Stimulated activated naive CD8-positive, alpha-beta T cell treated with anti-CD3 and anti-CD28 coated beads, Interleukin-15, Interleukin-2, amounts not matched to agents 100 U/mL and 50 U/mL, for 24 hours (primary cell): ENCODE data around the gene TMEM63A.
"Not testable (repeated sequence)": the region's sequence is repeated elsewhere in the genome, so short reads cannot be mapped to it uniquely, and the experiment has no call there.

ENCODE experiments used
- ATAC-seq: fragments of 150-1000 bp; cut with Tn5 transposase; one replicate; pipeline ENCODE4 v1.10.0; 2021
- DNase-seq: peaks from one replicate; pipeline ENCODE4 v3.0.0; 2021

Gene TMEM63A

GRCh38 chr1:225908773-225909172, 26.6 kb upstream of the TMEM63A start:
- DNase-seq = no peak
- no peak for ATAC-seq

GRCh38 chr1:225908013-225908640, 25.9 kb upstream of the TMEM63A start:
- DNase-seq (no peak), ATAC-seq (no peak)

DNA sequence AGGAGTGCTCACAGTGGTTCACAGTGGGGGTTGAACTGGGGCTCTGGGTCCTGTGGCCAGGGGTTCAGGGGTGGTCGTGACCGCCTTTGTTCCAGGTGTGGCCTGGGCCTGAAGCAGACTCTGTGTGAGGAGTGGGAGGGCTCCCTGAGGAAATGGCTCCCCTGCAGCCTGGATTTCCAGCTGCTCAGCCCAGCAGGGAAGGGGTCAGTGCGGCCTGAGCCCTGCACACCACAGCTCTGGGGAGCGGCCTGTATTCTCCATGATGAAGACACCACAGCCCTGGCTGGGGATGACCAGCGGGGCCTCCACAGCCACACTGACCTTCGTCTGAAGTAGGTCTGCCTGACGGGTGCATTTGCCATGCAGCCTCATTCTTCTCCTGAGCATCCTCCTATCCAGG, 25.2 kb upstream of the TMEM63A start:
- DNase-seq (no peak), ATAC-seq (no peak)

DNA sequence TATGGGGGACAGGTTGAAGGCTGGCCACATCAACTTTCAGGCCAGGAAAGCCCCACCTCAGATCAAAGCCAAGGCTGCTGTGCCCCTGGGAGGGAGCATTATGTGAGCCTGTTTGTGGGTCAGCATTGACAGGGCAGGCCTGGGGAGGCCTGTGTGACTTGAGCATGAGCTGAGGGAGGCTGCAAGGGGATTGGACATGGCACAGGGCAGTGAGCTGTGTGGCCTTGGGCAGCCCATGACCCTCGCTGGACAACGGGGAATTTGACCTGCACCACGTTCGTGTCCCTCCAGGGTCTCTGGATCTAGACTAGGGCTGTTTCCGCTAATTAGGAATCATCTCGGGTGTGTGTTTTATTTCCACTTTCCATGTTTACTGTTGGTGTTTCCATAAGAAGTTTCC, 24.3 kb upstream of the TMEM63A start:
- no peak for DNase-seq
- ATAC-seq = no peak

GRCh38 chr1:225903623-225904022, 21.4 kb upstream of the TMEM63A start:
- no peak for ATAC-seq
- no peak for DNase-seq

- ATAC-seq = no peak
These were observed 17.1 kb upstream of the TMEM63A start for GRCh38 chr1:225899044-225899925.

GRCh38 chr1:225897595-225898514, 15.7 kb upstream of the TMEM63A start:
- no peak for ATAC-seq
- no peak for DNase-seq

More at GRCh38 chr1:225899044-225899925, 17.1 kb upstream of the TMEM63A start:
- DNase-seq = no peak

GRCh38 chr1:225896937-225897549, 14.9 kb upstream of the TMEM63A start:
- peak; percentile 99 for ATAC-seq
- peak; percentile 68 for DNase-seq

DNA sequence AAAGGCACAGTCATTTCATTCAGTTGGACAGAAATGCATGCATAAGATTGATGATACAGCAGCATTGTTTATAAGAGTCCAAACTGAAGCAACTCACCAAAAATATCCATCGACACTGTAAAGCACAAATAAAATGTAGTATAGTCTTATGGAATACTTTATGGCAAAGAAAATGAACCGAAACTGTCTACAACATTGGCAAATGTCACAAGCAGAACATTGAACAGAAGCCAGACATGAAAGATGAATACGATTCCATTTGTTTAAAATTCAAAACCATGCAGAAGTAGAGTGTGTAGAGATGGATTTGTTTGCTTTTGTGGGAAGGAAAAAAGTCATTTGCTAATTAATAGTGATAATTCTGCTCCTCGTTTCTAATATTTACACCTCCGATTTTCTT, 14.3 kb upstream of the TMEM63A start:
- DNase-seq (no peak), ATAC-seq (no peak)

DNA sequence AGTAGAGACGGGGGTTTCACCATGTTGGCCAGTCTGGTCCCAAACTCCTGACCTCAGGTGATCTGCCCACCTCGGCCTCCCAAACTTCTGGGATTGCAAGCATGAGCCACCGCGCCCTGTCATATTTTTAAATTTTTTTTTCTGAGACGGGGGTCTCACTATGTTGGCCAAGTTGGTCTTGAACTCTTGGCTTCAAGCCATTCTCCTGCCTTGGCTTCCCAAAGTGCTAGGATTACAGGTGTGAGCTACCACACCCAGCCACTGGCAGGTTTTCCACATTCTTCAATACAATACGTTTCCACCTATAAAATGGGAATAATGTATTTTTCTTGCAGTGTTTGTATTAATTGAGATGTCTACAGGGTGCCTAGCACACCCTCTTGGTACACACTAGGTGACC, 10.1 kb upstream of the TMEM63A start:
- ATAC-seq = no peak
- no peak for DNase-seq

DNA sequence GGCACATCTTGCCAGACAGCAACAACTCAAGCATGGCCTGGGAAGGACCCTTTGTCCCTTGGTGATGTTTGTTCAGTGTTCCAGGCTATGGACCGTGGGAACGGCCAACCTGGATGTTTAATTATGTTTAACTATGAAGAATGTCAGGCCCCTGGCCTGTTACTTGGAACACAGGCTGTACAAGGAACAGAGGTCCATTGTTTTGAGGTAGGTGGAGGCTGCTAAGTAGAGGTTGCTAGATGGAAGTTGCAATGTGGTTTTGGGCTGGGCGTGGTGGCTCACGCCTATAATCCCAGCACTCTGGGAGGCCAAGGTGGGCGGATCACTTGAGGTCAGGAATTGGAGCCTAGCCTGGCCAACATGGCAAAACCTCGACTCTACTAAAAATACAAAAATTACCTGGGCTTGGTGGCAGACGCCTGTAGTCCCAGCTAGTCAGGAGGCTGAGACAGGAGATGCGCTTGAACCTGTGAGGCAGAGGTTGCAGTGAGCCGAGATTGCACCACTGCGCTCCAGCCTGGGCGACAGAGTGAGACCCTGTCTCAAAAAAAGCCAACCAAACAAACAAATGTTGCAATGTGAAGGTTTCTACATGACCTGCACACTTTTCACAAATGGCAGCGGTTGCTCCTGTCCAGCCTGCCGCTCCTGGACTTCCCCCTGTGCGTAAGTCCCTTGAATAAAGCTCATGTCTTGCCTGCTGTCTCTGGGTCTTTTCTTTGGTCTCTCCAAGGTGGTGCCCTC, 9.2 kb upstream of the TMEM63A start:
- ATAC-seq = no peak
- no peak for DNase-seq

GRCh38 chr1:225890346-225891228, 8.4 kb upstream of the TMEM63A start:
- DNase-seq = no peak
- ATAC-seq = no peak

GRCh38 chr1:225889743-225890142, 7.6 kb upstream of the TMEM63A start:
- DNase-seq (no peak), ATAC-seq (no peak)

- no peak for ATAC-seq
- DNase-seq = no peak
These were observed 6.9 kb upstream of the TMEM63A start, which contains the start of gene LEFTY1 for GRCh38 chr1:225888898-225889601. Gene LEFTY1 (minus strand): TSS chr1:225889146. CDS start chr1:225889066, 80 bp downstream.

GRCh38 chr1:225888289-225888897, 6.2 kb upstream of the TMEM63A start:
- ATAC-seq (no peak), DNase-seq (no peak)

GRCh38 chr1:225887554-225888288, 5.5 kb upstream of the TMEM63A start:
- ATAC-seq, DNase-seq: not testable (repeated sequence)

DNA sequence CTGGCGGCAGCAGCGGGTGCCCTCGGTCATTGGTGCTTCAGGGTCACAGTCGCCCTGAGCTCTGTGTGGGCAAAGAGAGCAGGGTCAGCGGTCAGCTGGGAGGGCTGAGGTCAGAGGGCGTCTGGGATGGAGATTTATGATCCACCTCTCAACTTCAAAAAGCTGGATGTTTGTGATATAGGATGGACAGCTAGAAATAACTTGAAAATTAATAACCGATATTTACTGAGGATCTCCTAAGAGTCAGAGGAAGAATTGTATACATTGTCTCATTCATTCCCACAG, 4.8 kb upstream of the TMEM63A start:
- no peak for ATAC-seq

DNA sequence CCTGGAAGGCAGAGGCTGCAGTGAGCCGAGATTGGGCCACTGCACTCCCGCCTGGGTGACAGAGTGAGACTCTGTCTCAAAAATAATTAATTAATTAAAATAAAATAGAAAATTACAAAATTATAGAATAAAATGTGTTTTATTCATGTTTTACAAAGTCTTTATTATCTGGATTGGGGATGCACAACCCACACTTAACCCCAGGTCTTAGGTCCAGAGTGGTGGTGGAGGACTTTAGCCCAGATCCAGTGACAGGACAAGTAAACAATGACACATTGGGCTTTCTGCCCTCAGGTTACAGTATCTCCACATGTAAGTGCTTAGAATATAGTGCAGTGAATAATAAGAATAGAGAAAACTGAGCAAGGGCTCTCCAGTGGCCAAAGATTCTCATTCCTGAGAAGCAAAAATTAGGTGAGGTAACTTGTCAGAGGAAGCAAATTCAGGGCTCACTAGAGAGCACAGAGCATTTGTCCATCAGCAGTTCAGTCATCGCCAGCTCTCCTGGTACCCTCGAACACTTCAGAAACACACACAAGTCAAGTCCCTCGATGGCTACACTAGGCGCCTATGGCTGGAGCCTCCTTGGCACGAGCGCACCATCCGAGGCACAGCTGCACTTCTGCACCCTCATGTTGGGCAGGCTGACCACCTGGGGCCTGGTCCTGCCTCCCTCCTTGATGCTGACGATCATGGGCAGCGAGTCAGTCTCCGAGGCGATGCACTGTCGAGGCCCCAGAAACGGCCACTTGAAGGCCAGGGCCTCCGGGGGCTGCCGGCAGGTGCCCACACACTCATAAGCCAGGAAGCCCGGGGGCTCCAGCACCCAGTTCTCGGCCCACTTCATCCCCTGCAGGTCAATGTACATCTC, 4.2 kb upstream of the TMEM63A start:
- ATAC-seq (no peak), DNase-seq (no peak)

More for the DNA sequence above, 4.8 kb upstream of the TMEM63A start:
- no peak for DNase-seq
